K562 (cell line): ENCODE data around the gene FAM219A. TPM values are rescaled to one million over a fixed set of nuclear protein-coding genes. Genes with fewer than 3 reads are reported as not detected.

Source experiments
- ATAC-seq: fragments of 200-7000 bp; cut with Tn5 transposase; 3 replicates; pipeline ENCODE4 v1.9.1; 2020; ENCODE audit warnings: moderate library complexity
- BruUV-seq: library from RNA; stranded (reverse); fragments of 400-500 nt; replicated peaks from 2 replicates; lab custom pipeline; 2021; lab: Mats Ljungman, UMichigan
- CTCF ChIA-PET: fragments of 300-600 bp; formaldehyde crosslinking; extraction: SDS; loops from one replicate; lab custom pipeline; 2021; ENCODE audit warnings: low intra/inter-chr PET ratio; lab: Yijun Ruan, JAX
- POLR2A ChIA-PET: fragments of 300-600, 350-650 bp; sonication (Branson Sonifier 250); formaldehyde crosslinking; extraction: SDS; loops from one replicate; lab custom pipeline; 2021; ENCODE audit warnings: antibody characterized with exemption, inconsistent platforms; lab: Yijun Ruan, JAX
- DNase-seq, 4 experiments: peaks; one replicate each; pipeline versions ENCODE4 v3.0.0 to v3.0.0-alpha.2; 2011 to 2018; ENCODE audit warnings: low spot score in 3 of 4, mixed read lengths in 3 of 4; ENCODE audit errors: extremely low read depth in 1 of 4
- FAIRE-seq: peaks from 2 replicates; lab custom pipeline; 2011; peaks lifted over from hg19 to GRCh38; lab: Jason Lieb, UNC
- H2AFZ ChIP-seq: 2 replicates; pipeline ENCODE4 v1.6.0; 2011; ENCODE audit warnings: low read depth, low read length, control low read depth, inconsistent platforms
- H3K27ac ChIP-seq: fragments of 200-600 bp; 3 replicates; pipeline ENCODE4 v1.8.0; 2011; ENCODE audit warnings: low read depth, mild to moderate bottlenecking, control low read depth, inconsistent platforms, low read length, moderate library complexity, mixed read lengths; ENCODE audit errors: extremely low read depth
- H3K27me3 ChIP-seq, 2 experiments: fragments of 300-600 bp in 1 of 2; 2 replicates in 1 of 2; 3 replicates in 1 of 2; pipeline versions ENCODE4 v1.6.0 to v1.8.0; 2011; ENCODE audit warnings: inconsistent platforms in 2 of 2, low read length in 2 of 2, mild to moderate bottlenecking in 1 of 2, mixed read lengths in 1 of 2, moderate library complexity in 1 of 2; ENCODE audit not compliant: control insufficient read depth in 2 of 2, insufficient read depth in 2 of 2
- H3K36me3 ChIP-seq: fragments of 300-600 bp; 3 replicates; pipeline ENCODE4 v1.8.0; 2011; ENCODE audit warnings: mild to moderate bottlenecking, low read length, inconsistent platforms; ENCODE audit not compliant: control insufficient read depth, insufficient read depth
- H3K4me1 ChIP-seq, 2 experiments: fragments of 200-600 bp in 1 of 2; replicated peaks in 1 of 2; 2 replicates in 1 of 2; 3 replicates in 1 of 2; pipeline versions ENCODE4 v1.5.1 to v1.8.0; 2011; ENCODE audit warnings: inconsistent platforms in 2 of 2, low read length in 2 of 2, mild to moderate bottlenecking in 1 of 2, mixed read lengths in 1 of 2, moderate library complexity in 1 of 2; ENCODE audit not compliant: control insufficient read depth in 2 of 2, insufficient read depth in 2 of 2
- H3K4me2 ChIP-seq: 2 replicates; pipeline ENCODE4 v1.6.1; 2011; ENCODE audit warnings: low read length, control low read depth, inconsistent platforms, mixed read lengths; ENCODE audit not compliant: insufficient read depth
- H3K4me3 ChIP-seq: fragments of 200-600 bp; sonication (generic), shearing (Covaris generic); 2 replicates; pipeline ENCODE4 v1.5.1; 2016; ENCODE audit warnings: control low read depth, inconsistent platforms
- H3K79me2 ChIP-seq: fragments of 200-600 bp; 3 replicates; pipeline ENCODE4 v1.8.0; 2011; ENCODE audit warnings: low read length, inconsistent platforms; ENCODE audit not compliant: control insufficient read depth, insufficient read depth
- H3K9ac ChIP-seq, 2 experiments: 2 replicates each; pipeline versions ENCODE4 v1.6.0 to v1.6.1; 2011; ENCODE audit warnings: low read depth in 2 of 2, low read length in 2 of 2, control low read depth in 1 of 2, inconsistent platforms in 1 of 2, mild to moderate bottlenecking in 1 of 2, mixed read lengths in 1 of 2; ENCODE audit not compliant: insufficient read depth in 1 of 2
- H3K9me1 ChIP-seq: one replicate; pipeline ENCODE4 v1.6.0; 2011; ENCODE audit warnings: inconsistent platforms, mild to moderate bottlenecking, low read length, moderate library complexity; ENCODE audit not compliant: control insufficient read depth, insufficient read depth
- H3K9me3 ChIP-seq: replicated peaks from 2 replicates; pipeline ENCODE4 v1.5.1; 2011; ENCODE audit warnings: low read depth, low read length, inconsistent platforms; ENCODE audit not compliant: control insufficient read depth, insufficient read depth
- H4K20me1 ChIP-seq: replicated peaks from 2 replicates; pipeline ENCODE4 v1.6.1; 2011; ENCODE audit warnings: low read length, inconsistent platforms, mixed read lengths; ENCODE audit not compliant: control insufficient read depth, insufficient read depth
- BRD4 ChIP-seq: fragments of 200-600 bp; sonication (generic); IDR thresholded peaks from 2 replicates; pipeline ENCODE4 v1.6.1; 2017; ENCODE audit warnings: inconsistent platforms
- CBFA2T3 ChIP-seq: fragments of 450-650 bp; IDR thresholded peaks from 2 replicates; pipeline ENCODE4 v1.6.1; 2017
- CBX1 ChIP-seq: sonication (generic); IDR thresholded peaks from 2 replicates; pipeline ENCODE4 v1.6.1; 2016; ENCODE audit warnings: antibody characterized with exemption, low read depth, mild to moderate bottlenecking
- CCNT2 ChIP-seq: IDR thresholded peaks from 2 replicates; pipeline ENCODE4 v1.6.1; 2011; ENCODE audit warnings: borderline replicate concordance, low read depth, mild to moderate bottlenecking, moderate library complexity, mixed read lengths, low read length; ENCODE audit not compliant: insufficient read length; ENCODE audit errors: extremely low read depth
- EGR1 ChIP-seq: fragments of 450-650 bp; conservative IDR thresholded peaks from 2 replicates; pipeline ENCODE4 v1.6.1; 2017; ENCODE audit warnings: mild to moderate bottlenecking
- EP300 ChIP-seq: IDR thresholded peaks from 2 replicates; pipeline ENCODE4 v1.6.1; 2012; ENCODE audit warnings: low read length, improper control_type of control experiment
- EZH2 ChIP-seq: IDR thresholded peaks from 2 replicates; pipeline ENCODE4 v1.6.1; 2012; ENCODE audit warnings: low read depth, mild to moderate bottlenecking, inconsistent platforms, low read length, borderline replicate concordance
- FOSL1 ChIP-seq: fragments of 200-800 bp; sonication (Bioruptor generic); conservative IDR thresholded peaks from 2 replicates; pipeline ENCODE4 v1.6.1; 2016; ENCODE audit warnings: missing genetic modification characterization, missing compliant biosample characterization
- JUND ChIP-seq, 2 experiments: IDR thresholded peaks; 2 replicates in 1 of 2; 3 replicates in 1 of 2; pipeline ENCODE4 v1.6.1; 2011; ENCODE audit warnings: borderline replicate concordance in 2 of 2, low read depth in 2 of 2, low read length in 2 of 2, improper control_type of control experiment in 1 of 2, missing biosample characterization in 1 of 2, missing genetic modification characterization in 1 of 2, missing genetic modification reagents in 1 of 2
- KDM1A ChIP-seq, 2 experiments: fragments of 450-650 bp; IDR thresholded peaks; 2 replicates each; pipeline ENCODE4 v1.6.1; 2016; ENCODE audit warnings: mild to moderate bottlenecking in 2 of 2
- KDM5B ChIP-seq: fragments of 200-600 bp; sonication (generic); IDR thresholded peaks from 2 replicates; pipeline ENCODE4 v1.6.1; 2012; ENCODE audit warnings: low read depth, mild to moderate bottlenecking, moderate library complexity, low read length, control low read depth, inconsistent platforms; ENCODE audit not compliant: insufficient replicate concordance
- NFE2 ChIP-seq: IDR thresholded peaks from 2 replicates; pipeline ENCODE4 v1.6.1; 2014; ENCODE audit warnings: antibody characterized with exemption, low read depth
- PML ChIP-seq: IDR thresholded peaks from 2 replicates; pipeline ENCODE4 v1.6.1; 2012; ENCODE audit warnings: low read length, inconsistent platforms
- POLR3G ChIP-seq: IDR thresholded peaks from 2 replicates; pipeline ENCODE4 v1.6.1; 2011; ENCODE audit not compliant: insufficient read length, insufficient replicate concordance; ENCODE audit errors: extremely low read depth
- SMARCA4 ChIP-seq: fragments of 450-650 bp; IDR thresholded peaks from 2 replicates; pipeline ENCODE4 v1.6.1; 2016
- SRF ChIP-seq, 2 experiments: fragments of 250-450, 450-650 bp in 1 of 2; sonication (Bioruptor Pico) in 1 of 2; sonication (generic) in 1 of 2; formaldehyde crosslinking; IDR thresholded peaks; 2 replicates each; pipeline versions ENCODE4 v1.5.0 to v1.5.1; 2020 to 2022; ENCODE audit warnings: mild to moderate bottlenecking in 1 of 2, missing genetic modification reagents in 1 of 2
- ZBTB7A ChIP-seq: IDR thresholded peaks from 2 replicates; pipeline ENCODE4 v1.6.1; 2011; ENCODE audit warnings: low read depth, mild to moderate bottlenecking, low read length, moderate library complexity, borderline replicate concordance; ENCODE audit not compliant: control insufficient read depth
- ZNF140 ChIP-seq: fragments of 250-450 bp; sonication (Bioruptor Pico); IDR thresholded peaks from 2 replicates; pipeline ENCODE4 v1.8.0; 2021; ENCODE audit warnings: moderate library complexity, mild to moderate bottlenecking, inconsistent platforms
- WGBS: fragments of 100-300 bp; shearing (Covaris generic); methylation state at CpG from one replicate; pipeline ENCODE4 v1.1.6; 2016; ENCODE audit warnings: low coverage, mixed read lengths; ENCODE audit not compliant: insufficient coverage; ENCODE audit errors: missing lambda C conversion rate; 5-methylcytosine and 5-hydroxymethylcytosine counted together
- in situ Hi-C: fragments of 300-500 bp; cut with MboI; formaldehyde crosslinking; loops from 4 replicates; pipeline ENCODE4 v1.15.0; 2018; ENCODE audit warnings: inconsistent platforms, mixed read lengths
- intact Hi-C: fragments of 100-400 bp; cut with micrococcal nuclease; formaldehyde crosslinking; loops from 2 replicates; pipeline ENCODE4 v1.14.2; 2022
- polyA plus RNA-seq, 8 experiments: library from polyadenylated mRNA; depleted of rRNA in 4 of 8; stranded (reverse) in 5 of 8; unstranded in 3 of 8; fragments of >200 nt; fragmentation: Nextera tagmentation in 2 of 8; fragmentation: Illumina TruSeq in 1 of 8; extraction: Ambion mirVana in 2 of 8; extraction: Trizol in 1 of 8; gene quantifications; 2 replicates each; pipeline versions ENCODE4 v1.2.1 to v1.2.3, GENCODE V29; 2011 to 2014; ENCODE audit warnings: inconsistent platforms in 1 of 8, missing spikeins in 1 of 8
- total RNA-seq, 7 experiments: library from RNA; depleted of rRNA in 6 of 7; stranded (reverse); fragments of >200 nt in 6 of 7; fragmentation: Illumina TruSeq in 2 of 7; extraction: Trizol in 2 of 7; gene quantifications; 2 replicates each; pipeline versions ENCODE4 v1.2.1 to v1.2.3, GENCODE V29; 2011 to 2021; ENCODE audit warnings: low replicate concordance in 1 of 7
- TF ChIP-seq, protein P1 (sequence below): IDR thresholded peaks from 3 replicates; pipeline ENCODE4 v1.6.1; 2011; ENCODE audit warnings: borderline replicate concordance, mild to moderate bottlenecking; ENCODE audit not compliant: insufficient read length, insufficient read depth
- TF ChIP-seq, protein P2 (sequence below), 2 experiments: fragments of 450-650 bp in 1 of 2; sonication (generic) in 1 of 2; formaldehyde crosslinking in 1 of 2; IDR thresholded peaks in 1 of 2; conservative IDR thresholded peaks in 1 of 2; 2 replicates each; pipeline versions ENCODE4 v1.6.1 to v1.8.1; 2016 to 2023; ENCODE audit warnings: mild to moderate bottlenecking in 2 of 2, moderate library complexity in 2 of 2, inconsistent platforms in 1 of 2, missing genetic modification reagents in 1 of 2

FAM219A gene
- total and polyA plus RNA-seq, 9 of the 15 experiments (the other 6 are each of a cell fraction or from before 2014, with no cell fraction given), result 0.63 to 8.6 (median 2.9) TPM

DNA sequence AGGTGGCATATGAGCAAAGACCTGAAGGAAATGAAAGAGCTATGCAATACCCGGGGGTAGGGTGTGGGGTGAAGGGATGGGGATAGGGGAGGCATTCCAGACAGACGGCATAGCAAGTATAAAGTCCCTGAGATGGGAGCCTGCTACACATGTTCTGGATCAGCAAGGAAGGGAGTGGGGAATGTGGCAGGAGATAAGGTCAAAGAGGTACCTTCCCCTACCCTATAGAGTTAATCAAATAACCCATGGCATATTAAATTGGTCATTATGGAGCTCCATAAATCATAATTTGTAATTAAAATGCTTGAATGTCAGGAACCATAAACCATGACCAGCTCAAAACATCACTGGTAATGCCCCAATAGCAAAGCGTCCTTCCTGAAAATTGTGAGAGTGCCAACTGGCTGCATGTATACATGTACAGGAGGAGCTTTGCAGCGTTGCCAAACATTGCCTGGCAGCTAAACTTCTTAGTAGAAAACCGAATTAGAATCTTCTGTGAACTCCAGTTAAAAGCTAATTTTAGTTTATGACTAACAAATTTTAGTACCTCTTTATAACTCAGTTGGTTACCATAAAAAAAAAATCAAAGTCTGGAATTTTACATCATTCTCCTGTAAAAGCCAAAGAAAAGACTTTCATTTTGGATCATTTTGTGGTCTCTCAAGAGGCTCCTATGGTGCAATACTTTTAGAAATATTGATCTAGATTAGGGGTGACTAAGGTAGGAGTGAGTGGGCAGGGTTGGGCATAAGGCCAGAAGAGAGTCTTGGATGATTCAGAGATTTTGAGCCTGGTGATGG, 4.9 kb upstream of the FAM219A start:
- FAIRE-seq (no peak), ATAC-seq (no peak), DNase-seq (peak in 1 of 4 experiments; percentile 19)
- H3K27ac ChIP-seq, result no peak overlapping the region
- H3K36me3 ChIP-seq, result no peaks in the 10 kb centered on the region
- peaks cover 4 to 7% of the 10 kb centered on the region in 2 experiments; a peak in 3 of 5 replicates for H3K4me1 ChIP-seq
- CTCF ChIA-PET, result no interaction called here
- peaks cover 0 to 2% of the 10 kb centered on the region in 2 experiments; a peak in 1 of 5 replicates for H3K27me3 ChIP-seq
- no peaks in the 10 kb centered on the region for H3K9me3 ChIP-seq
- no peak overlapping the region for H3K4me2 ChIP-seq
- POLR2A ChIA-PET, result interaction anchor here (0.6 to 1.1 kb wide), 2 partner anchors 12 to 18 kb away, joined by 3 read pairs; no protein-coding TSS in a partner anchor
- H3K9me1 ChIP-seq, result no peaks in the 10 kb centered on the region
- in situ Hi-C loops, result no loop called here
- WGBS, result 2% methylated on average over 5 of the region's 5 CpGs
- H4K20me1 ChIP-seq, result no peaks in the 10 kb centered on the region
- intact Hi-C loops, result no loop called here
- H2AFZ ChIP-seq, result no peak overlapping the region
- H3K4me3 ChIP-seq, result no peak overlapping the region
- no peak overlapping the region for H3K9ac ChIP-seq
- no peaks in the 10 kb centered on the region for H3K79me2 ChIP-seq
- no TSS peak for BruUV-seq
- TF ChIP-seq, protein P1, sequence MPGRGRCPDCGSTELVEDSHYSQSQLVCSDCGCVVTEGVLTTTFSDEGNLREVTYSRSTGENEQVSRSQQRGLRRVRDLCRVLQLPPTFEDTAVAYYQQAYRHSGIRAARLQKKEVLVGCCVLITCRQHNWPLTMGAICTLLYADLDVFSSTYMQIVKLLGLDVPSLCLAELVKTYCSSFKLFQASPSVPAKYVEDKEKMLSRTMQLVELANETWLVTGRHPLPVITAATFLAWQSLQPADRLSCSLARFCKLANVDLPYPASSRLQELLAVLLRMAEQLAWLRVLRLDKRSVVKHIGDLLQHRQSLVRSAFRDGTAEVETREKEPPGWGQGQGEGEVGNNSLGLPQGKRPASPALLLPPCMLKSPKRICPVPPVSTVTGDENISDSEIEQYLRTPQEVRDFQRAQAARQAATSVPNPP, result no peak
- no peak for TF ChIP-seq ZBTB7A
- TF ChIP-seq FOSL1 (tag), result peak; percentile 92
- no peak for TF ChIP-seq BRD4
- TF ChIP-seq NFE2, result peak; percentile 31; the same call in 1 of the 2 replicates
- peak in 1 of 2 experiments; percentile 40; a peak in 1 of 4 replicates for TF ChIP-seq KDM1A (IDR thresholded peaks at IDR 0.05)
- 0 out of 2 replicates have a peak, but pooled peaks have one; percentile 26 for TF ChIP-seq JUND (IDR thresholded peaks at IDR 0.05; ENCODE audit: borderline replicate concordance, low read depth, low read length)
- TF ChIP-seq JUND (tag; IDR thresholded peaks at IDR 0.05; ENCODE audit: borderline replicate concordance, low read depth, low read length), result no peak
- no peak for TF ChIP-seq KDM5B
- TF ChIP-seq EGR1, result peak; percentile 69
- TF ChIP-seq SMARCA4, result peak; percentile 42; the same call in 1 of the 2 replicates
- TF ChIP-seq POLR3G, result no peak
- TF ChIP-seq CBFA2T3, result peak; percentile 29; the same call in 1 of the 2 replicates
- no peak for TF ChIP-seq EZH2
- TF ChIP-seq EP300, result no peak
- TF ChIP-seq CCNT2, result peak; percentile 35
- TF ChIP-seq, protein P2, sequence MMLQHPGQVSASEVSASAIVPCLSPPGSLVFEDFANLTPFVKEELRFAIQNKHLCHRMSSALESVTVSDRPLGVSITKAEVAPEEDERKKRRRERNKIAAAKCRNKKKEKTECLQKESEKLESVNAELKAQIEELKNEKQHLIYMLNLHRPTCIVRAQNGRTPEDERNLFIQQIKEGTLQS (IDR thresholded peaks at IDR 0.05), result peak; percentile 49
- TF ChIP-seq, protein P2 (CRISPR knock-in tag; conservative IDR thresholded peaks at IDR 0.05), result no peak
- no peak for TF ChIP-seq CBX1
- no peak for TF ChIP-seq ZNF140 (CRISPR knock-in tag)
- no peak for TF ChIP-seq PML
- TF ChIP-seq SRF (CRISPR knock-in tag; IDR thresholded peaks at IDR 0.05), result no peak
